Vagina (tissue), 2 donors: ENCODE measurements around the gene CDK1. TPM values are rescaled to one million over a fixed set of nuclear protein-coding genes. Genes with fewer than 3 reads are reported as not detected.
"Not testable (repeated sequence)": the region's sequence is repeated elsewhere in the genome, so short reads cannot be mapped to it uniquely, and the experiment has no call there.

Source experiments
- DNase-seq, 2 donors: peaks; one replicate each; pipeline ENCODE4 v3.0.0-alpha.2; 2017; ENCODE audit errors: extremely low spot score in 2 of 2
- H3K27ac ChIP-seq: fragments of 200-600 bp; sonication (generic); one replicate; pipeline ENCODE4 v1.5.1; 2019
- H3K27me3 ChIP-seq: fragments of 200-600 bp; sonication (generic); one replicate; pipeline ENCODE4 v1.5.1; 2019
- H3K36me3 ChIP-seq, 2 donors: fragments of 200-600 bp; sonication (generic); one replicate each; pipeline ENCODE4 v1.5.1; 2017 to 2019
- H3K4me1 ChIP-seq: fragments of 200-600 bp; sonication (generic); one replicate; pipeline ENCODE4 v1.5.1; 2019
- H3K4me3 ChIP-seq, 2 donors: fragments of 200-600 bp; sonication (generic); 1 replicate in 1 of 2; 2 replicates in 1 of 2; pipeline ENCODE4 v1.5.1; 2016 to 2019
- H3K9me3 ChIP-seq: fragments of 200-600 bp; sonication (generic); one replicate; pipeline ENCODE4 v1.5.1; 2019
- CTCF ChIP-seq, 3 experiments: fragments of 450-650 bp in 2 of 3; fragments of 200-600 bp in 1 of 3; sonication (generic) in 1 of 3; IDR thresholded peaks; one replicate each; pipeline ENCODE4 v1.5.1; 2017 to 2019; ENCODE audit warnings: antibody characterized with exemption in 3 of 3, mild to moderate bottlenecking in 2 of 3, moderate library complexity in 2 of 3
- POLR2A ChIP-seq, 2 donors: fragments of 450-650 bp; IDR thresholded peaks; one replicate each; pipeline ENCODE4 v1.6.1; 2017; ENCODE audit warnings: antibody characterized with exemption in 2 of 2, mild to moderate bottlenecking in 2 of 2, moderate library complexity in 2 of 2
- POLR2AphosphoS5 ChIP-seq, 2 donors: sonication (generic); formaldehyde crosslinking; IDR thresholded peaks; one replicate each; pipeline ENCODE4 v1.9.0; 2017; ENCODE audit warnings: antibody characterized with exemption in 2 of 2, mild to moderate bottlenecking in 2 of 2, low read depth in 1 of 2; ENCODE audit not compliant: insufficient read depth in 1 of 2
- intact Hi-C: fragments of 100-400 bp; cut with DNase I; formaldehyde crosslinking; loops from one replicate; pipeline ENCODE4 v1.15.1; 2023
- total RNA-seq: library from RNA; depleted of rRNA; stranded (reverse); fragments of >200 nt; gene quantifications from one replicate; pipeline ENCODE4 v1.2.3, GENCODE V29; 2016

Gene CDK1
- total RNA-seq, 1 donor from 2014 or later: 10.8 TPM

- Histone ChIP-seq H3K4me1 (no peaks in the 10 kb centered on the region), H3K27me3 (no peaks in the 10 kb centered on the region), H3K9me3 (no peaks in the 10 kb centered on the region), H3K4me3 (no peak overlapping the region), H3K36me3 (no peaks in the 10 kb centered on the region), H3K27ac (no peak overlapping the region)
- intact Hi-C loops: no loop called here
- no peak for DNase-seq
- peak in 1 of 2 donors; percentile 70 for TF ChIP-seq POLR2AphosphoS5 (IDR thresholded peaks at IDR 0.05; ENCODE audit: insufficient read depth in 1 of 2, low read depth in 1 of 2)
- no peak for TF ChIP-seq POLR2A (IDR thresholded peaks at IDR 0.05)
- TF ChIP-seq CTCF (IDR thresholded peaks at IDR 0.05): no peak
Measured at GRCh38 chr10:60827791-60828488, 49.7 kb downstream of the CDK1 start.

GRCh38 chr10:60828489-60828852, 50.2 kb downstream of the CDK1 start:
- TF ChIP-seq POLR2AphosphoS5 (IDR thresholded peaks at IDR 0.05; ENCODE audit: insufficient read depth in 1 of 2, low read depth in 1 of 2): no peak
- TF ChIP-seq POLR2A (IDR thresholded peaks at IDR 0.05): no peak
- no peak for TF ChIP-seq CTCF (IDR thresholded peaks at IDR 0.05)
- Histone ChIP-seq H3K4me1 (no peaks in the 10 kb centered on the region), H3K36me3 (no peaks in the 10 kb centered on the region), H3K27me3 (no peaks in the 10 kb centered on the region), H3K4me3 (no peak overlapping the region), H3K27ac (no peak overlapping the region), H3K9me3 (no peaks in the 10 kb centered on the region)
- DNase-seq: no peak
- intact Hi-C loops: no loop called here

- intact Hi-C loops, H3K27ac ChIP-seq, H3K9me3 ChIP-seq, H3K4me1 ChIP-seq, H3K4me3 ChIP-seq, DNase-seq, H3K36me3 ChIP-seq, H3K27me3 ChIP-seq: not testable (repeated sequence)
Measured at GRCh38 chr10:60832136-60832535, 53.9 kb downstream of the CDK1 start.

GRCh38 chr10:60834401-60834800, 56.1 kb downstream of the CDK1 start:
- TF ChIP-seq POLR2A (IDR thresholded peaks at IDR 0.05) (no peak), POLR2AphosphoS5 (IDR thresholded peaks at IDR 0.05; ENCODE audit: insufficient read depth in 1 of 2, low read depth in 1 of 2) (no peak), CTCF (IDR thresholded peaks at IDR 0.05) (no peak)
- no peaks in the 10 kb centered on the region for H3K9me3 ChIP-seq
- H3K27me3 ChIP-seq: no peaks in the 10 kb centered on the region
- H3K4me1 ChIP-seq: no peaks in the 10 kb centered on the region
- no peaks in the 10 kb centered on the region for H3K36me3 ChIP-seq
- intact Hi-C loops: no loop called here
- no peak overlapping the region for H3K4me3 ChIP-seq
- DNase-seq: no peak
- H3K27ac ChIP-seq: no peak overlapping the region

GRCh38 chr10:60835049-60835448, 56.8 kb downstream of the CDK1 start:
- no peak for TF ChIP-seq CTCF (IDR thresholded peaks at IDR 0.05)
- TF ChIP-seq POLR2A (IDR thresholded peaks at IDR 0.05): no peak
- TF ChIP-seq POLR2AphosphoS5 (IDR thresholded peaks at IDR 0.05; ENCODE audit: insufficient read depth in 1 of 2, low read depth in 1 of 2): no peak
- intact Hi-C loops: no loop called here
- H3K4me1 ChIP-seq: no peaks in the 10 kb centered on the region
- no peaks in the 10 kb centered on the region for H3K36me3 ChIP-seq
- H3K9me3 ChIP-seq: no peaks in the 10 kb centered on the region
- no peak overlapping the region for H3K27ac ChIP-seq
- no peak overlapping the region for H3K4me3 ChIP-seq
- DNase-seq: no peak
- H3K27me3 ChIP-seq: no peaks in the 10 kb centered on the region

GRCh38 chr10:60841227-60841626, 62.9 kb downstream of the CDK1 start:
- H3K36me3 ChIP-seq, H3K4me3 ChIP-seq, intact Hi-C loops: not testable (repeated sequence)

More at GRCh38 chr10:60841227-60841626, 62.9 kb downstream of the CDK1 start:
- not testable (repeated sequence) for H3K27me3 ChIP-seq, H3K9me3 ChIP-seq, DNase-seq, H3K27ac ChIP-seq, H3K4me1 ChIP-seq
